ENCODE measurements around the gene ZNF785. TPM values are rescaled to one million over a fixed set of nuclear protein-coding genes. Genes with fewer than 3 reads are reported as not detected.
A peak's percentile ranks its signal among the peaks of the same experiment; 100 is the strongest.

The ZNF785 gene
- total RNA-seq, 1 donor from 2014 or later: 20.2 TPM

DNA sequence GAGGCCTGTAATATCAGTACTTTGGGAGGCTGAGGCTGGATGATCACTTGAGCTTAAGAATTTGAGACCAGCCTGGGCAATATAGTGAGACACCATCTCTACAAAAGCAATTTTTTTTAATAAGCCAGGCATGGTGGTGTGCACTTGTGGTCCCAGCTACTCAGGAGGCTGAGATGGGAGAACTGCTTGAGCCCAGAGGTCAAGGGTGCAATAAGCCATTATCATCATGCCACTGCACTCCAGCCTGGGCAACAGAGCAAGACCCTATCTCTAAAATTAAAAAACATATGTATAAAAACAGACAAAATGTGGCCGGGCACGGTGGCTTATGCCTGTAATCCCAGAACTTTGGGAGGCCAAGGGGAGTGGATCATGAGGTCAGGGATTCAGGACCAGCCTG, 3.2 kb upstream of the ZNF785 start:
- H3K36me3 Mint-ChIP-seq (ENCODE audit: low read depth): no peaks in the 10 kb centered on the region
- no peaks in the 10 kb centered on the region for H3K27me3 Mint-ChIP-seq (ENCODE audit: low read depth)
- H3K9me3 Mint-ChIP-seq (ENCODE audit: low read depth): no peaks in the 10 kb centered on the region
- peaks cover 22% of the 10 kb centered on the region for H3K4me1 Mint-ChIP-seq (ENCODE audit: low read depth)
- no peak for DNase-seq (ENCODE audit: low spot score)
- H3K27ac Mint-ChIP-seq (ENCODE audit: unreplicated experiment): no peak overlapping the region
- TF ChIP-seq, protein P1, sequence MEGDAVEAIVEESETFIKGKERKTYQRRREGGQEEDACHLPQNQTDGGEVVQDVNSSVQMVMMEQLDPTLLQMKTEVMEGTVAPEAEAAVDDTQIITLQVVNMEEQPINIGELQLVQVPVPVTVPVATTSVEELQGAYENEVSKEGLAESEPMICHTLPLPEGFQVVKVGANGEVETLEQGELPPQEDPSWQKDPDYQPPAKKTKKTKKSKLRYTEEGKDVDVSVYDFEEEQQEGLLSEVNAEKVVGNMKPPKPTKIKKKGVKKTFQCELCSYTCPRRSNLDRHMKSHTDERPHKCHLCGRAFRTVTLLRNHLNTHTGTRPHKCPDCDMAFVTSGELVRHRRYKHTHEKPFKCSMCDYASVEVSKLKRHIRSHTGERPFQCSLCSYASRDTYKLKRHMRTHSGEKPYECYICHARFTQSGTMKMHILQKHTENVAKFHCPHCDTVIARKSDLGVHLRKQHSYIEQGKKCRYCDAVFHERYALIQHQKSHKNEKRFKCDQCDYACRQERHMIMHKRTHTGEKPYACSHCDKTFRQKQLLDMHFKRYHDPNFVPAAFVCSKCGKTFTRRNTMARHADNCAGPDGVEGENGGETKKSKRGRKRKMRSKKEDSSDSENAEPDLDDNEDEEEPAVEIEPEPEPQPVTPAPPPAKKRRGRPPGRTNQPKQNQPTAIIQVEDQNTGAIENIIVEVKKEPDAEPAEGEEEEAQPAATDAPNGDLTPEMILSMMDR (IDR thresholded peaks at IDR 0.05): no peak
- H3K4me3 Mint-ChIP-seq (ENCODE audit: unreplicated experiment): no peak overlapping the region

DNA sequence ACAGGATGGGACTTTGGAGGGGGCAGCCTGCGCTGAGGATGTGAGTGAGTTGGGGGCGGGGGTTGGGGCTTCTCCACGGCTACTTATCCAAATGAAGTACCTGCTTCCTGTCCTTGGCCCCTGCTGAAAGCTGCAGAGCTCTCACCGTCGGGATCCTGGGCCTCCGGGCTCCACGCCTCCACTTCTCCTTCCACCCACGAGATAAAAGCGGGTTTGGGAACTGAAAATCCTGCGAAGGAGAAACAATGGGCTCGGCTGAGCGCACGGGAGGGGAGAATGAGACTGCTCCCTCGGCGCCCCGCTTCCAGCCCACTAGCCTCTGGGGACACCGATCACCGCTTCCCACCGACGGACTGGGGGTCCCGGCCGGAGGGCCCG, 486 bp downstream of the ZNF785 start:
- TF ChIP-seq, protein P1 (IDR thresholded peaks at IDR 0.05): no peak

DNA sequence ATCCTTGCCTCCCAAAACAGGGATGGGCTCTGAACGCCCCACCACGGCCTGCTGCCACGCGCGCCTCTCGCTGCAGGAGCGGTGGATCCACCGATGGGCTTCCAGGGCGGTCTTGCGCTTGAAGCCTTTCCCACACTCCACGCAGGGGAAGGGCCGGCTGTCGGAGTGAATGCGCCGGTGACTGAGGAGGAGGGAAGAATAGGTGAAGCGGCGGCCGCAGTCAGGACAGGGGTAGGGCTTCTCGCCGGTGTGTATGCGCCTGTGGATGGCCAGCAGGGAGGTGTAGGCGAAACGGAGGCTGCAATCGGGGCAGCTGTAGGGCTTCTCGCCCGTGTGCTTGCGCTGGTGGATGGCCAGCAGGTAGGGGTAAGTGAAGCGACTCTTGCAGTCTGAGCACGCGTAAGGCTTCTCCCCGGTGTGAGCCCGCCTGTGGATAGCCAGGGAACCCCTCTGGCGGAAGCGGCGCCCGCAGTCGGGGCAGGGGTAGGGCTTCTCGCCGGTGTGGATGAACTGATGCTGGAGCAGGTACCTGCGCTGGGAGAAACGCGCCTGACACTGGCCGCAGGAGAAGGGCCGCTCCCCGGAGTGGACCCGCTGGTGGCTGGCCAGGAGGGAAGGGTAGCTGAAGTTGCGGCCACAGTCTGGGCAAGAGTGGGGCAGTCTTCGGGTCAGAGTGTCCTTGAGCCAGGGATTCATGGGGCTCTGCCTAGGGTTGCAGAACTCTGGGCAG, 2.7 kb downstream of the ZNF785 start:
- DNase-seq (ENCODE audit: low spot score): no peak
- Mint-ChIP-seq H3K36me3 (ENCODE audit: low read depth) (peaks cover 9% of the 10 kb centered on the region), H3K4me1 (ENCODE audit: low read depth) (peaks cover 22% of the 10 kb centered on the region), H3K9me3 (ENCODE audit: low read depth) (no peaks in the 10 kb centered on the region), H3K27me3 (ENCODE audit: low read depth) (no peaks in the 10 kb centered on the region), H3K27ac (ENCODE audit: unreplicated experiment) (no peak overlapping the region), H3K4me3 (ENCODE audit: unreplicated experiment) (no peak overlapping the region)
- TF ChIP-seq, protein P1 (IDR thresholded peaks at IDR 0.05): no peak

More for the DNA sequence above, 486 bp downstream of the ZNF785 start:
- H3K27ac Mint-ChIP-seq (ENCODE audit: unreplicated experiment): peak overlapping the region; percentile 89
- peaks cover 22% of the 10 kb centered on the region for H3K4me1 Mint-ChIP-seq (ENCODE audit: low read depth)
- H3K36me3 Mint-ChIP-seq (ENCODE audit: low read depth): peaks cover 7% of the 10 kb centered on the region
- H3K9me3 Mint-ChIP-seq (ENCODE audit: low read depth): no peaks in the 10 kb centered on the region
- H3K4me3 Mint-ChIP-seq (ENCODE audit: unreplicated experiment): peak overlapping the region; percentile 83
- H3K27me3 Mint-ChIP-seq (ENCODE audit: low read depth): no peaks in the 10 kb centered on the region
- DNase-seq (ENCODE audit: low spot score): no peak

DNA sequence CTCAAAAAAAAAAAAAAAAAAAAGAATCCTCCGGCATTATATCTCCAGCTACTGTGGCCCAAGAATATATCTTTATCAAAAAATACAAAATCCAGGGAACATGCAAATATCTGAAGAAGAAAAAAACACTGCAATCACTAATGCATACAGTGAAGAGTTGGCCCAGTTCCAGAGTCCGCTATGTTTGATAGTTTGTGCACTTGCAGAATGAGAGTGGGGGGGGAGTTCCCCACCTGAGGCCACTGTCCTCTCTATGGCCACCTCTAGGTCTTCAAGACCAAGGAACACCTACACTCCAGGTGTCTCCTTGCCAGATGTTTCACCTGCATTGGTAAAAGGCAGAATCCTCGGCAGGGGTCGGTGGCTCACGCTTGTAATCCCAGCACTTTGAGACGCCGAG, 4.0 kb downstream of the ZNF785 start:
- TF ChIP-seq, protein P1 (IDR thresholded peaks at IDR 0.05): no peak
- Mint-ChIP-seq H3K27ac (ENCODE audit: unreplicated experiment) (no peak overlapping the region), H3K9me3 (ENCODE audit: low read depth) (no peaks in the 10 kb centered on the region), H3K27me3 (ENCODE audit: low read depth) (no peaks in the 10 kb centered on the region), H3K4me3 (ENCODE audit: unreplicated experiment) (no peak overlapping the region), H3K4me1 (ENCODE audit: low read depth) (peaks cover 18% of the 10 kb centered on the region), H3K36me3 (ENCODE audit: low read depth) (peaks cover 9% of the 10 kb centered on the region)
- no peak for DNase-seq (ENCODE audit: low spot score)

DNA sequence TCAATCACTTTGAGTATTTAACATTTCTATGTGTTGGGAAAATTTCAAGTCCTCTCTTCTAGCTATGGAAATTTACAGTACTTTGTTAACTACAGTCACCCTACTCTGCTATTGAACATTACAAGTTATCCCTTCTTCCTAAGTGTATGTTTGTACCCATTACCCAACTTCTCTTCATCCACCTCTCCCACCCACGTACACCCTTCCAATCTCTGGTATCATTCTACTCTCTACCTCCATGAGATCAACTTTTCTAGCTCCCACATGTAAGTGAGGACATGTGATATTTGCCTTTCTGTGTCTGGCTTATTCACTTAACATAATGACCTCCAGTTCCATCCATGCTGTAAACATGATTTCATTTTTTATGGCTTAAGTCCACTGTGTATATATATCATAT, 10.8 kb downstream of the ZNF785 start:
- TF ChIP-seq, protein P1 (IDR thresholded peaks at IDR 0.05): no peak
- peaks cover 3% of the 10 kb centered on the region for H3K36me3 Mint-ChIP-seq (ENCODE audit: low read depth)
- DNase-seq (ENCODE audit: low spot score): no peak
- no peaks in the 10 kb centered on the region for H3K27me3 Mint-ChIP-seq (ENCODE audit: low read depth)
- peaks cover 18% of the 10 kb centered on the region for H3K4me1 Mint-ChIP-seq (ENCODE audit: low read depth)
- H3K4me3 Mint-ChIP-seq (ENCODE audit: unreplicated experiment): no peak overlapping the region
- H3K27ac Mint-ChIP-seq (ENCODE audit: unreplicated experiment): no peak overlapping the region
- no peaks in the 10 kb centered on the region for H3K9me3 Mint-ChIP-seq (ENCODE audit: low read depth)

Measured in chondrocyte (in vitro differentiated cells).